Gastroesophageal sphincter (tissue), 3 donors: Measurements from ENCODE around the gene AIFM1.

ENCODE experiments used
- POLR2AphosphoS5 ChIP-seq: sonication (generic); formaldehyde crosslinking; IDR thresholded peaks from one replicate; pipeline ENCODE4 v1.6.1; 2017; ENCODE audit warnings: antibody characterized with exemption
- TF ChIP-seq, protein P1 (sequence below), 4 experiments: fragments of 200-600 bp in 2 of 4; fragments of 450-650 bp in 2 of 4; sonication (generic) in 1 of 4; IDR thresholded peaks; one replicate each; pipeline ENCODE4 v1.5.1; 2017 to 2019; ENCODE audit warnings: antibody characterized with exemption in 4 of 4, mild to moderate bottlenecking in 2 of 4, moderate library complexity in 2 of 4

GRCh38 chrX:130121505-130121800, 44.2 kb downstream of the AIFM1 start:
- TF ChIP-seq, protein P1, sequence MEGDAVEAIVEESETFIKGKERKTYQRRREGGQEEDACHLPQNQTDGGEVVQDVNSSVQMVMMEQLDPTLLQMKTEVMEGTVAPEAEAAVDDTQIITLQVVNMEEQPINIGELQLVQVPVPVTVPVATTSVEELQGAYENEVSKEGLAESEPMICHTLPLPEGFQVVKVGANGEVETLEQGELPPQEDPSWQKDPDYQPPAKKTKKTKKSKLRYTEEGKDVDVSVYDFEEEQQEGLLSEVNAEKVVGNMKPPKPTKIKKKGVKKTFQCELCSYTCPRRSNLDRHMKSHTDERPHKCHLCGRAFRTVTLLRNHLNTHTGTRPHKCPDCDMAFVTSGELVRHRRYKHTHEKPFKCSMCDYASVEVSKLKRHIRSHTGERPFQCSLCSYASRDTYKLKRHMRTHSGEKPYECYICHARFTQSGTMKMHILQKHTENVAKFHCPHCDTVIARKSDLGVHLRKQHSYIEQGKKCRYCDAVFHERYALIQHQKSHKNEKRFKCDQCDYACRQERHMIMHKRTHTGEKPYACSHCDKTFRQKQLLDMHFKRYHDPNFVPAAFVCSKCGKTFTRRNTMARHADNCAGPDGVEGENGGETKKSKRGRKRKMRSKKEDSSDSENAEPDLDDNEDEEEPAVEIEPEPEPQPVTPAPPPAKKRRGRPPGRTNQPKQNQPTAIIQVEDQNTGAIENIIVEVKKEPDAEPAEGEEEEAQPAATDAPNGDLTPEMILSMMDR (IDR thresholded peaks at IDR 0.05) = no peak
- TF ChIP-seq POLR2AphosphoS5 = no peak
